Tibial nerve (tissue), 4 donors: ENCODE measurements around the gene RTN1. TPM values are rescaled to one million over a fixed set of nuclear protein-coding genes. Genes with fewer than 3 reads are reported as not detected.

ENCODE experiments used
- DNase-seq, 2 donors: peaks; one replicate each; pipeline ENCODE4 v3.0.0-alpha.2; 2019; ENCODE audit warnings: low spot score in 2 of 2
- H3K27ac ChIP-seq, 4 donors: fragments of 200-600 bp; sonication (generic) in 3 of 4; one replicate each; pipeline ENCODE4 v1.5.1; 2017 to 2019; ENCODE audit warnings: mild to moderate bottlenecking in 1 of 4
- H3K27me3 ChIP-seq, 2 donors: fragments of 200-600 bp; sonication (generic) in 1 of 2; one replicate each; pipeline versions ENCODE4 v1.5.1 to v1.6.0; 2017 to 2019
- H3K36me3 ChIP-seq, 3 donors: fragments of 200-600 bp; sonication (generic); one replicate each; pipeline ENCODE4 v1.5.1; 2018 to 2019
- H3K4me1 ChIP-seq, 4 donors: fragments of 200-600 bp; sonication (generic) in 3 of 4; one replicate each; pipeline ENCODE4 v1.5.1; 2017 to 2019
- H3K4me3 ChIP-seq, 4 donors: fragments of 200-600 bp; sonication (generic) in 3 of 4; one replicate each; pipeline ENCODE4 v1.5.1; 2017 to 2019; ENCODE audit warnings: mild to moderate bottlenecking in 1 of 4, moderate library complexity in 1 of 4
- H3K9me3 ChIP-seq, 4 donors: fragments of 200-600 bp; sonication (generic) in 3 of 4; one replicate each; pipeline ENCODE4 v1.5.1; 2017 to 2019
- EP300 ChIP-seq, 2 donors: sonication (generic); formaldehyde crosslinking; IDR thresholded peaks; one replicate each; pipeline ENCODE4 v1.6.1; 2017; ENCODE audit warnings: antibody characterized with exemption in 2 of 2, mild to moderate bottlenecking in 1 of 2
- POLR2A ChIP-seq, 2 donors: fragments of 450-650 bp; IDR thresholded peaks; one replicate each; pipeline ENCODE4 v1.6.1; 2017; ENCODE audit warnings: antibody characterized with exemption in 2 of 2, mild to moderate bottlenecking in 2 of 2, moderate library complexity in 2 of 2
- WGBS, 2 donors: methylation state at CpG; one replicate each; pipeline ENCODE4 v1.1.5; 2018; 5-methylcytosine and 5-hydroxymethylcytosine counted together
- total RNA-seq, 4 donors: library from RNA; depleted of rRNA; stranded (reverse); fragments of >200 nt; gene quantifications; one replicate each; pipeline ENCODE4 v1.1.0, GENCODE V29; 2016
- TF ChIP-seq, protein P1 (sequence below), 5 experiments: fragments of 200-600 bp in 3 of 5; fragments of 450-650 bp in 2 of 5; sonication (generic) in 3 of 5; IDR thresholded peaks; one replicate each; pipeline ENCODE4 v1.5.1; 2016 to 2019; ENCODE audit warnings: antibody characterized with exemption in 5 of 5, mild to moderate bottlenecking in 3 of 5, moderate library complexity in 2 of 5

Gene RTN1
- total RNA-seq, 4 donors from 2014 or later: 7.5 to 20.7 (median 14.6) TPM

DNA sequence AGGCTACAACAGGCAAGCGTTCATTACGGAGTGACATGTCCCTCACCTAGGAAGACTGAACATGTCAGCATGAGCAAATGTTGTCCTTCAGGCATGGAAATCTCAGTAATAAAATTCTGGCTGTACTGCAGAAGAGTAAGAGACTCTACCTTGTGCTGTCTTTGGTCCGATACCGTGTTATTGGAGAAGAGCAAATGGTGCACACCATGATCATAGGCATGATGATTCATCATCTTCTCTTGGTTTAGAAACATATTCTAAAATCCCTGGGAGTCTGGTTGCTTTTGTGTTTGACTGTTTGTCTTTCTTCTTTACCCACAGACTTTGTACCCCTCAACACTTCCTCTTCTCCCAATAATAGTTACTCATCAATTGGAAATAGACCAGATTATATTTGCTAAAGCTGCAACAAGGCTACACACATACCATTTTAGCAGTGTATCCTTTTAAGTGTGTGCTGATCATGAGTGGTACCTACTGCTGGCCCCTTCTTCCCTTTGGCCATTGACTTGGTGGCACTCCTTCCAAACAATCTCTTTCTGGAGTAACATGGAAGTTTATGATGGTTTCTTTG lies 93.5 kb downstream of the RTN1 start:
- H3K4me1 ChIP-seq: no peaks in the 10 kb centered on the region
- no peak overlapping the region for H3K27ac ChIP-seq
- TF ChIP-seq EP300 (IDR thresholded peaks at IDR 0.05) (no peak), POLR2A (IDR thresholded peaks at IDR 0.05) (no peak)
- TF ChIP-seq, protein P1, sequence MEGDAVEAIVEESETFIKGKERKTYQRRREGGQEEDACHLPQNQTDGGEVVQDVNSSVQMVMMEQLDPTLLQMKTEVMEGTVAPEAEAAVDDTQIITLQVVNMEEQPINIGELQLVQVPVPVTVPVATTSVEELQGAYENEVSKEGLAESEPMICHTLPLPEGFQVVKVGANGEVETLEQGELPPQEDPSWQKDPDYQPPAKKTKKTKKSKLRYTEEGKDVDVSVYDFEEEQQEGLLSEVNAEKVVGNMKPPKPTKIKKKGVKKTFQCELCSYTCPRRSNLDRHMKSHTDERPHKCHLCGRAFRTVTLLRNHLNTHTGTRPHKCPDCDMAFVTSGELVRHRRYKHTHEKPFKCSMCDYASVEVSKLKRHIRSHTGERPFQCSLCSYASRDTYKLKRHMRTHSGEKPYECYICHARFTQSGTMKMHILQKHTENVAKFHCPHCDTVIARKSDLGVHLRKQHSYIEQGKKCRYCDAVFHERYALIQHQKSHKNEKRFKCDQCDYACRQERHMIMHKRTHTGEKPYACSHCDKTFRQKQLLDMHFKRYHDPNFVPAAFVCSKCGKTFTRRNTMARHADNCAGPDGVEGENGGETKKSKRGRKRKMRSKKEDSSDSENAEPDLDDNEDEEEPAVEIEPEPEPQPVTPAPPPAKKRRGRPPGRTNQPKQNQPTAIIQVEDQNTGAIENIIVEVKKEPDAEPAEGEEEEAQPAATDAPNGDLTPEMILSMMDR (IDR thresholded peaks at IDR 0.05): no peak
- no peaks in the 10 kb centered on the region for H3K9me3 ChIP-seq
- no peaks in the 10 kb centered on the region for H3K36me3 ChIP-seq
- 79 to 98% methylated on average over 4 of the region's 4 CpGs for WGBS, 2 donors
- H3K4me3 ChIP-seq: no peak overlapping the region
- DNase-seq: no peak
- no peaks in the 10 kb centered on the region for H3K27me3 ChIP-seq

DNA sequence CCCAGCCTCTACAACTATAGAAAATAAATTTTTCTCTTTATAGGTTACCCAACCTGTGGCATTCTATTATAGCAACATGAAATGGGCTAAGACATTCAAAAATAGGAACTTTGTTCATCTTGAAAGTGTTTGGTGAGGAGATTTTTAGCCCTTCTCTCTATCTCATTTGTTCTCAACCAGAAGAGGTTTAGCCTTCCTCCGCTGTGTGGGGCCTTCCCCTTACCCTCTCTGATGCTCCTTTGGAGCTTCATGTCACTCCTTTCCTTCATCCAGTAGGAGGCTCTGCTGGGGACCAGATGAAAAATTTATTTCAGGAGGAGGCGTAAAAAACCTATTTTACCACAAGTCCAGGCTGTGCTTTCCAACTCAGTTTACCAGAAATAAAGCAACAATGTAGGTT lies 94.1 kb downstream of the RTN1 start:
- TF ChIP-seq, protein P1 (IDR thresholded peaks at IDR 0.05): no peak
- no peak for TF ChIP-seq POLR2A (IDR thresholded peaks at IDR 0.05)
- TF ChIP-seq EP300 (IDR thresholded peaks at IDR 0.05): no peak
- Histone ChIP-seq H3K9me3 (no peaks in the 10 kb centered on the region), H3K27me3 (no peaks in the 10 kb centered on the region), H3K36me3 (no peaks in the 10 kb centered on the region), H3K4me1 (no peaks in the 10 kb centered on the region), H3K4me3 (no peak overlapping the region), H3K27ac (no peak overlapping the region)
- WGBS, 2 donors: 95 to 99% methylated on average over 2 of the region's 2 CpGs
- DNase-seq: no peak

DNA sequence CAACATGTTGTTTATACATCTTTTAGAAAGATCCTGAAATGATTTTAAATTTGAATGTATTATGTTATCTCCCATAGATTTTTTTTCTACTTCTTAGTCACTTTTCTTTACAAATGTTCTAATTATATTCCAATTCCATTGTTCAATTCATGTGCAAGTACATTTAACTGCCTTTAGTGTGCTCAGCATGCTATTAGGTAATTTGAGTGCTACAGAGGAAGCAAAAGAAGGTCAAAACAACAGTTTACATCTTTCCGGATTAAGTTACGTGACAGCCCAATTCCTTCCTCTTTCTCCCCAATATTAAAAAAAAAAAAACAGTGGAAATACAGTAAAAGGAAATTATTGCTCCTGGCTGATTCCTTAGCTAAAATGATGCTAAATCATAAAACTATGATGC lies 98.3 kb downstream of the RTN1 start:
- 30 to 31% methylated on average over 2 of the region's 2 CpGs for WGBS, 2 donors
- no peak for TF ChIP-seq EP300 (IDR thresholded peaks at IDR 0.05)
- no peak for TF ChIP-seq POLR2A (IDR thresholded peaks at IDR 0.05)
- TF ChIP-seq, protein P1 (IDR thresholded peaks at IDR 0.05): no peak

DNA sequence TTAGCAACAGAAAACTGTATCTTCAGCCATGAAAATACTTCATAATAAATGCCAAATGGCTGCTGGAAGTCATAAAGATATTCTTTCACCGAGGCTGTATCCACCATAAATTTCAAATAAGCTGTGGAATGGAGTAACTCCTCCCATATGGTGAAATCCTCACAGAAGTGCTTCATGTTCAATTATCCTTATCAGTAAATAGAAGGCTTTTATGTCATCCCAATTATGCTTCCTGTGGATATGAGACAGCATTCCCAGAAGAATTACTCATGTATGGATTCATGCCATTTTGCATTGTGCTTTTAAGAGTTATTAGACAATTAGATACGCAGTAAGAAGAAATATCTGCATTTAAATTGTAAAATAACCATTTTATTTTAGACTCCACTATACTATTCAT lies 99.0 kb downstream of the RTN1 start:
- no peaks in the 10 kb centered on the region for H3K4me1 ChIP-seq
- TF ChIP-seq EP300 (IDR thresholded peaks at IDR 0.05) (no peak), POLR2A (IDR thresholded peaks at IDR 0.05) (no peak)
- TF ChIP-seq, protein P1 (IDR thresholded peaks at IDR 0.05): no peak
- H3K4me3 ChIP-seq: no peak overlapping the region
- H3K27ac ChIP-seq: no peak overlapping the region
- H3K9me3 ChIP-seq: no peaks in the 10 kb centered on the region
- DNase-seq: no peak
- H3K36me3 ChIP-seq: no peaks in the 10 kb centered on the region
- 39 to 41% methylated on average over 2 of the region's 2 CpGs for WGBS, 2 donors
- no peaks in the 10 kb centered on the region for H3K27me3 ChIP-seq

More for the DNA sequence above, 98.3 kb downstream of the RTN1 start:
- Histone ChIP-seq H3K4me3 (no peak overlapping the region), H3K9me3 (no peaks in the 10 kb centered on the region), H3K4me1 (no peaks in the 10 kb centered on the region), H3K27ac (no peak overlapping the region), H3K36me3 (no peaks in the 10 kb centered on the region), H3K27me3 (no peaks in the 10 kb centered on the region)
- no peak for DNase-seq

DNA sequence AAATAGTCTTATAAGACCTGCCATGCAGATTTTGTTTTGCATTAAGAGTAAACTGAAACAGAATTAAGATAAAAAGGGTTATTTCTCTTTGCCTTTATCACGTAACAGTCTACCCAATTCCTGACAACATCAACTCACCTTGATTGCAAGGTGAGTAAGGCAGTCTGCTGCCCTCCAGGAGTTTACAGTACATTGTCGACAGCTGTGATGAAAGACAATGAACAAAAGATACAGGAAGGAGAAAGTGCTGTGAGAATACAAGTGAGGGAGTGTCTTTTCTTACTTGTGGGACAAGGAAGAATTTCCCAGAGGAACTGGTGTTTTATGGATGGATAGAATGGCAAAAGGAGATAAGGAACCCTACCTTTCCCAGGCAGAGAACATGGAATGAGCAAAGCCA lies 101.0 kb downstream of the RTN1 start:
- H3K4me1 ChIP-seq: no peaks in the 10 kb centered on the region
- H3K4me3 ChIP-seq: no peak overlapping the region
- H3K27me3 ChIP-seq: no peaks in the 10 kb centered on the region
- TF ChIP-seq, protein P1 (IDR thresholded peaks at IDR 0.05): no peak
- TF ChIP-seq POLR2A (IDR thresholded peaks at IDR 0.05): no peak
- TF ChIP-seq EP300 (IDR thresholded peaks at IDR 0.05): no peak
- no peak overlapping the region for H3K27ac ChIP-seq
- DNase-seq: no peak
- no peaks in the 10 kb centered on the region for H3K9me3 ChIP-seq
- H3K36me3 ChIP-seq: no peaks in the 10 kb centered on the region
- WGBS, 2 donors: 85 to 91% methylated on average over 2 of the region's 2 CpGs
